GM18951 (cell line): ENCODE measurements around the gene KIAA1958.

Experiments used
- POLR2A ChIP-seq: IDR thresholded peaks from 4 replicates; pipeline ENCODE4 v1.6.1; 2011; ENCODE audit warnings: mild to moderate bottlenecking; ENCODE audit not compliant: insufficient read length, insufficient read depth; ENCODE audit errors: extremely low read depth
- in situ Hi-C: fragments of 300-500 bp; cut with MboI; formaldehyde crosslinking; loops from one replicate; pipeline ENCODE4 v1.12.0; 2022; ENCODE audit warnings: low sequenced_read_pairs, mixed read lengths, inconsistent platforms; ENCODE audit not compliant: unreplicated experiment

KIAA1958 gene

DNA sequence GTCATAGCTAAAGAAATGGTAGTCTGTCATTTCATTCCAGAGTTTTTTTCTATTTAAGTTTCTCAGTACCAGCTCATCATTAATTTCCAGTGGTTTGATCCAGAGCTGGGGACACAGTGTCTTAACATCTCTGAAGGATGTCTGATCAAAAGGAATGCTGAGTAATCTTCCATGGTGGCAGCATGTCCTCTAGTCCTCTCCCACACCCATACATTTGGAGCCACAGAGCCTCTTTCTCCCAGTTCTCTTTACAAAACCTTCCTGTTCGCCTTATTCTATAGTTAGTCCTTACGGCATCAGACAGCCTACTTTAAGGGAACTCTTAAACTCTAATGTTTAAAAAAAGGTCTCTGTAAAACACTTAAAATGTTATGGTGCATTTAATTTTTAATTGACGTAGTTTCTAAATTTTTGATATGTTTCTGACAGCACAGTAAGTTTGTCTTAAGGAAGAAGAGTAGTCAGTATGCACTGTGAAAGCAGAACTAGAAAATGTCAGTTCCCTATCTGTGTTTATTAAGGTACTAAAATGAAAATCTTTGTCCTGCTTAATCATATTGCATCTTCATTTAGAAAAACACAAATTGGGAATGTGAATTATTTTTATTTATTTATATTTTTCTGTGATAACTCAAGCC, 134.5 kb downstream of the KIAA1958 start:
- in situ Hi-C loops = no loop called here
- TF ChIP-seq POLR2A = no peak

DNA sequence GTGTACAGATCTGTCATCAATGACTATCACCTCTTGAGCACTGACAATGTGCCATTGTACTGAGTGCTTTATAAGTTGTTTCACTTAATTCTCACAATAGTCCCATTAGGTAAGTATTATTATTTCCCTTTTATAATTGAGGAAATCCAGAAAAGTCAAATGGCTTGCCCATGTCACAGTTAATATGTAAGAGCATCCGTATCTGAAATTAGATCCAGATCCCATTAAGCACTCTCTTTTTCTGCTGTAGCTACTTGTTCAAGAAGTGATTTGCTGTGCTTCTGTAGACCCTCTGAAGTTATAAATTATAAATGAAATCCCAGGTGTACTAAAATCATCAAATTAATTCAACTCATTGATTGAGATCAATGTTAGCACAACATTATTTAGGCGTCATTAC, 136.6 kb downstream of the KIAA1958 start:
- in situ Hi-C loops = no loop called here
- no peak for TF ChIP-seq POLR2A

DNA sequence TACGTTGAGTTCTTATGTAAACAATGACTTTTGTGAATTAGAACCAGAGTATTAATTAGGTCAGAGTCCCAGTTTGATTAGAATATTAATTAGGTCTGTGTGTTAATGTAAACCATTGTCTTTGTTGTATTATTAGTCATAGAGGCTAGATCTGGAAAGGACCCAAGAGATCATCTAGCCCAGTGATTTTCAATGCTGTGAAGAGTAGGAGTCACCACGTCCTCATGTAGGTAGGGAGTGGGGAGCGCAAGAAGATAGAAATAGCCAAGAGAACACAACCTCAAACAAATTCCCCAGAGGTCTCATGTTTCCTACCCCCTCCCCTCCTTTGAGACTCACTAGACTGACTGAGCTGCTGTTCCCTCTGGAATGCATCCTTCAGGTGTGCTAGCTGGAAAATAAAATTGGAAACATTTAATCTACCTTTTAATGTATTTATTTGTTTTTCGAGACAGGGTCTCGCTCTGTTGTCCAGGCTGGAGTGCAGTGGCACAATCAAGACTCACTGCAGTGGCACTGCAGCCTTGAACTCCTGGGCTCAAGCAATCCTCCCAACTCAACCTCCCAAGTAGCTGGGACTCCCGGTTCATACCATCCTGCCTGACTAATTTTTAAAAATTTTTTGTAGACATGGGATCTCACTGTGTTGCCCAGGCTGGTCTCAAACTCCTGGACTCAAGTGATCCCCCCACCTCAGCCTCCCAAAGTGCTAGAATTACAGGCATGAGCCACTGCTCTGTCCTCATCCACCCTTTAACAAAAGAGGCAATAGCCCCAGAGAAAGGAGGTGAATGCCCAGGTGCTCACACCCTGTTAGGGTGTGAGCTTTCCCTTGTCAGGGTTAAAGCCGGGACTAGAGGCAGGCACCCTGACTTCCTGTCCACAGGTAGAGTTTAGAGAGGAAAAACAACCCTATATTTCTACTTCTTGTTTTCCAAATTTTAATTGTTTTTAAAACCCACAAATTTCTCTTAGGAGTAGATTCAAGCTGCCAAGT, 138.4 kb downstream of the KIAA1958 start:
- TF ChIP-seq POLR2A = no peak
- in situ Hi-C loops = no loop called here

DNA sequence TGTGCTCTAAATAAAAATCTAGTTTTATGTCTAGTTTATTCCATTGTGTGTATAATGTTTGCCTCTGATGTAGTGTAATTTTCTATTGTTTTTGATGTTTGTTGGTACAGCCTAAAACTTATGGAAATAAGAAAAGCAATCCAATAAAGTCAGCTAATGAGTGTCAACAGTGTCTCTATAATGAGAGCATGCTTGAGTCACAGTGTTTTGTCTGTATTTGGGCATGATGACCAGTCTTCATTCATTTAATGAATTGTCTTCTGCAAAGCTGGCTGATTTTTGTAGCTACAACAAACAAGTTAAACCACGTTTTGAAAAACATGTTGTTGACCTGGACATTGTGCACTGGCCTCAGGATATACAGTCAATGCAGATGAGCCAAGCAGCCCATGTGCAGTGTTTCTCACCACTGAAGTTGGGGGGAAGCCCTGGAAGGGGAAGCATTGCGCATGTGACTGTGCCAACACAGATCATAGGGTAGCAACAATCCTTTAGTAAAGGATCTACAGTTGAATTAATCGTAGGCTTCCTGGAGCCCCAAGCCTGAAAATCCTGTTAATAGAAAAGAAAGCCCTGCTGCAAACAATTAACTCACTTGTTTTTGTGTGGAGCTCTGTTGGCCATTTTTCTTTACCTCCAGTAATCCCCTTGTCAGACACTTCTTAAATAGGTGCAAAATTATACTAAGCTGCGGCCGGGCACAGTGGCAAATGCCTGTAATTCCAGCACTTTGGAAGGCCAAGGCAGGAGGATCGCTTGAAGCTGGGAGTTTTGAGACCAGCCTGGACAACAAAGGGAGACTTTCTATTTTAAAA, 143.3 kb downstream of the KIAA1958 start:
- in situ Hi-C loops = no loop called here
- no peak for TF ChIP-seq POLR2A

DNA sequence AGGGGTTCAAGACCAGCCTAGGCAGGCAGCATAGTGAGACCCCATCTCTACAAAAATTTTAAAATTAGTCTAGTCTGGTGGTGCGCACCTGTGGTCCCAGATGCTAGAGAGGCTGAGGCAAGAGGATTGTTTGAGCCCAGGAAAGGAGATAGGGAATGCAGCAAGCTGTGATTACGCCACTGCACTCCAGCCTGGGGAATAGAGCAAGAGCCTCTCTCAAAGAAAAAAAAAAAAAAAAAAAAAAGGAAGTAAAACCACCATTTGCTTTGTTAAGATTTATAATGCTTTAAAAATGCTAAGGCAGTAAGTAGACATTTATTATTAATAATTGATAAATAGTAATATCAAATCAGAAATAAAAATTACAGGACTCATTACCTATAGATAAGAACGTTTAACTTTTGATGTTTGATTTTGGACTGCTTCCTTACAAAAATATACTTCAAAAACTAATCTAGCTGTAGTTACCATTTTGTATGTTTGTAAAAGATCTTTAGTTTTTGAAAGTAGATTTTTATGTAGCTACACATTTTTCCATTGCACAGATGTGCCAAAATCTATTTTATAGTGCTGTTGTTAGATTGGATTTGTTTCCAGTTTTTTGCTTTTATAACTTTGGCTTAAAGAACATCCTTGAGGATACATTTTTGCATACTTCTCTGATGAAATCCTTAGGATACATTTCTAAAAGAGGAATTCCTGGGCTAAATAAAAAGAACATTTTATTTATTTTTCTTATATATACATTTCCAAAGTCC, 144.9 kb downstream of the KIAA1958 start:
- no peak for TF ChIP-seq POLR2A
- in situ Hi-C loops = no loop called here

DNA sequence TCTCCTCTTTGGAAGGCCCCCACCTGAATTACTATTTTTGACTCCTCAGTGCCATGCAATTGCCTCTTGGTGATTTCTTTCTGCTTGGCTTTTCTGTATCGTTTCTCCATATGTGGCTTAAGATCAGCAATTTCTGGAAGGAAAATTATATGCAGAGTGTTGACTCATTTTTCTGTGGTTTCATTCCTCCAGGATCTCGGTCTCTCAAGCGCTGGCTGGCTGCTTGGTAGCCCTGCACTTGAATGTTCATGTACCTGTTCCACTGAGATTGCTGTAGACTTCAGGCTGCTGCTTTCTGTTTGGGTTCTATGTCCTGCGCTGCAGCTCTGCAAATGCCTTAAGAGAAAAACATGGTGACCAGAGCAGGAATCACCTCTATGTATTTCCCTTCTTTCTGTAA, 153.7 kb downstream of the KIAA1958 start:
- TF ChIP-seq POLR2A = no peak
- in situ Hi-C loops = no loop called here

DNA sequence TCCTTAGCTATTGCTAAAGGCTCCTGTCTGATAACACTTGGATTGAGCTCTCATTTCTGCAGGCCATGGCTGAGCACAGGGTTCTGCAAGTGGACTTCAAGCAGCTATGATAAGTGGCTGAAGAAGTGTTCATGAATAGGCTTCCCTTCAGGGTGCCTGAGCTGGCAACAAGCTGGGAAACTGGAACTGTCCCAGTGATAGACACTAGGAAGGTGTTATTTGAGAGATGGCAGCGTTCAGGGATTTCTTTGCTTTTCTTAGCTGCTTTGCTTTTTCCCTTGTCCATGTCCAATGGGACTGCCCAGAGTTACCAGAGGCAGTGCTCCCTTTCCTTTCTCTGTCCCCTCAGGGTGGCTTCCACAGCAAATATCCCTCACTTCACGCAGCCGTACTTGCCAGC, 155.5 kb downstream of the KIAA1958 start:
- in situ Hi-C loops = no loop called here
- no peak for TF ChIP-seq POLR2A

DNA sequence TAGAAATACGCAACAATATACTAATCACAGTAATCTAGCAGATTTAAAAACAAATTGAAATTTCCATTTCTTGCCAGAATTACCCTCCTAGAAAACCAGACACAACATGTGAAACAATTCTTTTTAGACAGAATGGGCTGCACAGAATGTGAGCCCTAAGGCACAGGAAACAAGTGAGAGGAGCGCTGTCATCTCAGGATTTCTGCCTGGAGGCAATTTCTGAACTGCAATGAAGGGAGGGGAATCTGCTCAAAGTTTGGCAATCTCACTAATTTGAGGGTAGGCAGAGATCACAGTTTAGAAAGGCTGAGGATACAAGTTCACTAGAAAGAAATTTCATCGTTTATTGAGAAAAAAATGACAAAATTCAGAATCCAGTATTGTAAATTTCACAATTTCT, 161.0 kb downstream of the KIAA1958 start:
- no peak for TF ChIP-seq POLR2A
- in situ Hi-C loops = no loop called here

DNA sequence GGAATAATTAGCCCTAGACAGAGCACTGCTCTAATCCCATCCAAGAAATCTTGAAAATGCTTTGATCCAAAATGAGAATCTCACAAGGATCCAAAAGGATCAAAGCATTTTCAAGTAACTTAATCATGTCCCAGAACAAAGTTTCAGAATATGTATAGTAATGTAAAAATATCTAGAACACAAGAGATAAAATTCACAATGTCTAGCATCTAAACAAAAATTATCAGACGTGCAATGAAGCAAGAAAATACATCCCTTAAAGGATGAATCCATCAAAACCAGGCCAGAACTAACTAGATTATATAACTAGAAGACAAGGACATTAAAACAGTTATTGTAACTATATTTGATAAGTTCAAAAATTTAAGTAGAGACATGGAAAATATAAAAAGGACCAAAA, 162.0 kb downstream of the KIAA1958 start:
- no peak for TF ChIP-seq POLR2A
- in situ Hi-C loops = no loop called here

DNA sequence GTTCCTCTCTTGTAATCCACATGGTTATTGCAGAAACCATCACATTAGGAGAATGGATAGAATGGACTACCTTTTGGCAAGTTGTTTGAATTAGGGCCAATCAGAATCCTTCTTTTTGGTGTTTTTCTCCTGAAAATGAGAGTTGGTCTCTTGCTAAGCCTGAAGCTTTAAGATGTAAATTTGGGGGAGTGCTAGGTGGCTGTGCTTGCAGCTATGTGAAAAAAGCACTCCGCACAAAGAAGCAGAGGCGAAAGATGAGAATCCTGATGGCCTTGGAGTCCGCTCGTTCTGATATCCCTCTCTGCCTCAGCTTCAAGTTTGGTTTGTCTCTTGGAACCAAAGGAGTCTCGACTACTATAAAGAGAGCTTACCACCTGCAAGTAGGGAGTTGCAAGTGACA, 167.7 kb downstream of the KIAA1958 start:
- in situ Hi-C loops = no loop called here
- no peak for TF ChIP-seq POLR2A

DNA sequence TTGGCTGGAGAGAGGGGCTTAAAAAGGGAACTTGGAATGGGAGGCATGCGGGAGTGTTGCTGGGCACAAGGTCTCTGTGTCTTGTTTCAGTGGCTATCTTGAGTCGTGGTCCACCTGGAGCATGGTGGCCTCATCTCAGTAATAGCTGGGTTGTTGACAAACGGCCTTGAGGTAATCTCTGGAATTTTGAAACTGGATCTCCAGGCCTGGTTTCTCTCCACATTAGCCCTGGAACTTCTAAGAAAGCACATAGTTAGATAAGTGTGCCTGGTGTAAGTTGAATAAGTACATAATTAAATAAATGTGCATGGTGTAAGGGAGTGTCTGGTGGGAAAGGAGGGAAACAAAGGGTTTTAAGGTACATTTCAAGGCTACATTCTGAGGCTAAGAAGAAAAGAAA, 169.0 kb downstream of the KIAA1958 start:
- TF ChIP-seq POLR2A = no peak
- in situ Hi-C loops = no loop called here

DNA sequence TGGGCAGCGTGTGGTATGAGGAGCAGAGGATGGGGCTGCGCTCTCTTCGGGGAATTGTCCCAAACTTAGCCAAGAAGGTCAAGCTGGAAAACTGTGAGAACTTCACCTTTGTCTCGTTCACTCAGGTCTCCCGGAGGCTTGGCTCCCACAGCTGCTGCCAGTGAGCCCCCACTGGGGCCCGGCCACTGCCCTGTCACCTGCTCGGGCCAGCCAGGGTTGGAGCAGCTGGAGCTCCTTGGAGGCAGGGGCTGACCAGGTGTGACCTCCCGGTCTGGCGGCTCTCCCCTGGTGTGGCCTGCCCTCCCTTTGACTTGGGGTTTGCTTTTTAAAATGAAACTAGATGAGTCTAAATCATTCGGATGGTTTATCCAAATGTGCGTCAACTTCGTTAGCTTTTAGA, 173.3 kb downstream of the KIAA1958 start:
- in situ Hi-C loops = no loop called here
- TF ChIP-seq POLR2A = no peak
